ENCODE results near the gene APOL3.
A peak's percentile ranks its signal among the peaks of the same experiment; 100 is the strongest.
"Not testable (repeated sequence)": the region's sequence is repeated elsewhere in the genome, so short reads cannot be mapped to it uniquely, and the experiment has no call there.

Gene APOL3

DNA sequence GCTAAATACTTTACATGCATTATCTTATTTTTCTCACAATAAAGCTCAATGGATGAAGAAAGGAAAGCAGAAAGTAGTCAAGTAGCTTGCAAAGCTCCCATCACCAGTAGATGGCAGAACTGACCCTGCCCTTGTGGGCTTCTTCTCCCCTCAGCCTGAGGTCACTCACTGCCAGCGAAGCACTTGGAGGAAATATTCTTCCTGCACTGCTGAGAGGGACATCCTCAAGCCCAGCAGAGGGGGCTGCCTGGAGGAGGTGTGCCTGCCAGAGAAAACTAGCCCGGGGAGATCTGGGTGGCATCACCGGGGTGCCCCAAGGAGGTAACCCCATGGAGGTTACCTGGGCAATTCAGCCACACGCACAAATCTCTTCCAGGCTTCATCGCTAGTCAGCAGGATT is 34.4 kb upstream of the APOL3 start:
- no peak overlapping the region for H3K4me3 ChIP-seq
- peak overlapping the region in 1 of 21 experiments; percentile 34 for H3K27ac ChIP-seq

DNA sequence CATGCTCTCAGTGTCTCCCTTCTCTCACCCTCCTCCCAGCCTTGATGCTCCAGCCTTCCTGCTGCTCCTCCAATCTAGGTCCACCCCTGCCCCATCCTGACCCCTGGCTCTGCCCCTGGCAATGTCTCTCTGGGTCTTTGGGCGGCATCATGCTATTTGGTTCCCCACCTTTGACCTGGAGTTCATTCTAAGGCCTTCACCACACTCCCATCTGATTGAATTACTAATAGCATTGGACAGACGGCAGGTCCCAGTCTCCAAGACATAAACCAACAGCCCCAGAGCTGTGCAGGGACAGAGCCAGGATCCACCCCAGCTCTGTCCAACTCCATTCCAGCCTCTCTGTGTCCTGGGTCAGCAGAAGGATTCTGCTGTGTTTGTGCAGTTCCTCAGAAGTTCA is 33.8 kb upstream of the APOL3 start:
- Histone ChIP-seq H3K4me3 (no peak overlapping the region), H3K27ac (no peak overlapping the region)

DNA sequence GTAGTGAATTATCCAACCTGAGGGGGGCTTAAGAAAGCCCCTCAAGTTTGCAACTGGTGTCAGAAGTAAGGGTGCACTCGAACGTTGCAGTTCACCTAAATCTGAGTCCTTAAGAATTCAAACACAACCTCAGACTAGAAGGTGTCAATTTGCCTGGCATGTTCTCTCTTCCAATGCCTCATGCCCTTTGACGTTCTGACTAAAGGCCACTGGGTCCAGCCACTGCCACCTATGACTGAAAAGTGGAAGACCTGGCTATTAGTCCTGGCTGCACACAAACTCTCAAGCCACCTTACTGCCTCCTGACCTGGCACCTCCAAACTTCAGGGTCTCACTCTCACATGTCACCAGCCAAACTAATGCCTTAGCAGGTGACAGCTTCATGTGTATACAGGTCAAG is 33.0 kb upstream of the APOL3 start:
- no peak overlapping the region for H3K4me3 ChIP-seq
- H3K27ac ChIP-seq = peak overlapping the region in 1 of 21 experiments; percentile 14

DNA sequence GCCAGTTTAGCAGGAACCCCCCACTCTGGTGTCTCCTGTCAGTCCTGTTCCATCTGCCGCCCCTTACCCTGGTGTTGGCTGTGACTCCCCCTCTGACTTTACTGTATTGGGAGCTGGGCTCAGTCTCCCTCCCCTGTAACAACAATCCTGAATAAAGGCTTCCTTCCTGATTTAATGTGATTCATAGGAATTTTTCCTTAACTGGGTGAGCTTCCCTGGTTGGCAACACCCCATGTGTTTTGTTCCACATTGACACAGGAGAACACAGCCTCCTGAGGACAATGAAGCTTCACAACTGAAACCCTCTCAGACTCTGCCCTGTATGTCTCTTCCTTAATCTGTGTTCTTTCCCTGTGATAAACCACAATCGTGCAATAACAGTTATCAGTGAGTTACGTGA is 32.6 kb upstream of the APOL3 start:
- peak overlapping the region in 1 of 21 experiments; percentile 14 for H3K27ac ChIP-seq
- H3K4me3 ChIP-seq = no peak overlapping the region

DNA sequence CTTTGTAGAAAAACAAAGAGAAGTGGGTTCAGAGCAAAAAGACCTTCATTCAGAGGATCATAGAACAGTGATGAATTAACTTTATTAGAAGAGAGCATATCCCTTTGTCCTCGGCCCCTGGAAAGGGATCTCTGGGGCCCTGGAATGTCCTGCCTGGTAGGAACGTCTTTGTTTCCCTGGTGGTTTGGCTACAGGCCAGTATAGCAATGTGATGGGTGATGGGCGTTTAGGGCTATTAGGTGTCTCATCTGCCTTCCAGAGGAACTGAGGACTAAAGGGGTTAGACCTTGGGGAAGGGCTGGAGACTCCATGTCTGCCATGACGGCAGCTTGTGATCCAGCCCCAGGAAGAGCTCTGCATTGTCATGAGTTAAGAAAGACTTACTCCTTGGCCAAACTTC is 32.0 kb upstream of the APOL3 start:
- H3K4me3 ChIP-seq = no peak overlapping the region
- H3K27ac ChIP-seq = no peak overlapping the region

DNA sequence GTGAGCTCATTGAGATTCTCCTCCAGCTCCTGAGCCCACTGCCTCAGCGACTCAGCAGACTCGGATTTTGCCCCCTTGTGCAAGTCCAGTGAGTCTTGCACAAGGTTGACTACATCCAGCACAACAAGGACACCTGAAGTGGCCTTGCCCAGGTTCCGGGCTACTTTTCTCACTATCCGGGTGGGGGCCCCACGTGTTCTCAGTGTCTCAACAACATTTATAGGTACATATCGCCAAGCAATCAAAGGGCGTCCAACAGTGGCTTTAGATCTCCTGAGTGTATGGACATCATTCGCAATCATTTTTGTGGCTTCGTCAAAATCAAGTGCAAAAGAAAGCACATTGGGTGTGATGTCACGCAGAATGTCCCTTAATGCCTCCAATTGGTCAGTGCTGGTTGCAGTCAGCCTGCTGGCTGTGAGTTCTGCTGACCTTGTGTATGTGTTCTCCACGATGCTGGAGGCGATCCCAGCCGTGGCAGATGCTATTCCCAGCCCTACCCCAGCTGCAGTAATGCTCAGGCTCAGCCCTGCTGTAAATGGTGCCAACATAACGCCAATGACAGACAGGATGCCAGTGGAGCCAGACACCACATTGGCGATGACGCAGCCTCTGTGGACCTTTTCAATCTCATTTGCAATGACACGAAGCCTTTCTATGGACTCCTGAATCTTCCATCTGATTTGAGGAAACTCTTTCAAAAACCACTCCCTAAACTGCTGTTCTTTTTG is 30.7 kb upstream of the APOL3 start:
- Histone ChIP-seq H3K27ac (peak overlapping the region in 1 of 21 experiments; percentile 3), H3K4me3 (no peak overlapping the region)

DNA sequence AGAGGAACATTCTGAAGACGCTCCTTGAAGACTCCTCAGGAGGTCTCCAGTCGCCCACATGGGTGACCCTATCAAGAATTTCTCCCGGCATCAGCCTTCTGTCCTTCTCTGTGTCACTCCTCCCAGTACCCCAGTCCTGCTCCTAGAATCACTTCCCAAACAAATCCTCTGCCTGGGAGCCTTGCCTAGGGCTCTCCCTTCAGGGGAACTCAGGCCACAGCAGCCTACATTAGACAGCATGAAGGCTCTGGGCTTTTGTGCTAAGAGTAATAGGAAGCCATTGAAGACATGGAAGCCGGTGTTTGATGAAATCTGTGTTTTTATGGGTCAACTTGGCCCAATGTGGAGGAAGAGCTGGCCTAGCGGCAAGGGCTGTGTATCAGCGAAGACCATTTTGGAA is 27.3 kb upstream of the APOL3 start:
- H3K27ac ChIP-seq, H3K4me3 ChIP-seq: not testable (repeated sequence)

DNA sequence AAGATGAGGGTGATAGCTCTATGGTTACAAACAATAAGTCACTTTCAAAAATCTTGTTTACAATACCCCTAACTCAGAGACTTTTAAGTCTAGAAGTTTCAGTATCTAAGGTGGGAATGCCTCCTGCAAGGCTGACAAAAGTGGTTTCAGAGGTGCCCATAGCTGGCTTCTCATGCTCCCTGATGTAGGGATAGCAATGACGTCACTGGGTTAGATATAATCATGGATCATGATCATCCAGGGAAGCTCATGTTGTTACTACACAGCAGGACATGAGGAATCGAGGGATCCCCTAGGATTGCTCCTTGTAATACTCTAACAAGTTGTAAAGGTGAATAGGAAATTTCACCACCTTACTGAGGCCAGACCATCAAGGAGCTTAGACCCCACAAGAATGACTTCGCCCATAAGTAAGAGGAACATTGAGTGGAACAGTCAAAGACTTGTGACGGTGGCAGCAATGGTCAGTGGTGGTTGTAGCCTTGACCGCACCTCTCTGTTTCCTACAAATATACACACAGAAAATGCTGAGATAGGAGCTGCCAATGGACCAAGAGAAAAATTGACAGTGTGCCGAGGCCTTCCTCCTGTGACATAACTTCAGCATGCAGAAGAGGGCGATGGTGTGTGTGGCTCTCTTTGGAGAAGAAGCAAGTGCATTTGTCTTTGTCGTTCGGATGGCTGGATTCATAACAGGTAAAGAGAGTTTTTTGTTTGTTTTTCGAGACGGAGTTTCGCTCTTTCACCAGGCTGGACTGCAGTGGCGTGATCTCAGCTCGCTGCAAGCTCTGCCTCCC is 25.5 kb upstream of the APOL3 start:
- Histone ChIP-seq H3K4me3 (no peak overlapping the region), H3K27ac (no peak overlapping the region)

DNA sequence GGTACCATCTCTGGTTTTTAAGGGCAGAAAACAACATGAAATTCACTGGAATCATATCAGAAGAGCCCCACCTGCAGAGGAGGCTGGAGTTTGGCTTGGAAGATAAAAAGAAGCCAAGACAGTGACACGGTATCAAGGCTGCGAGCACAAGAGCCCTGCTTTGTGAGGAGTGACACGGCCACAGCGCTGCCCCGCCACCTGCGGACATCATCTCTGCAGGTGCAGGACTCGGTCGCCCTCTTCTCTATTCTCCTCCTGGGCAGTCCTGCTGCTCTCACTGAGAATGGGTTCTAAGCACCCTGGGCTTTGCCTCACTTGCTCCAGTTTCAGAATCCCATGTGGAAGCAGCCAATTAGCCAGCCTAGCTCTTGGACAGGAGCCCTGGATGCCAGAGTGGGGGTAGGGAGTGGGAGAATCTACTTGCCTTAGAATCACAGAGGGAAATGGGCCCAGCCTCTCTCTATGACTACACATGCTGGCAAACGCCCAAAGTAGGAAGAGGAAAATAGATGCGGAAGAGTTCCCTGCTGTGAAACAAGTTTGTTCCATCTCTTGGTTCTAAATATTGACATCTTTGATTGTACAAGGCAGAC is 24.0 kb upstream of the APOL3 start:
- Histone ChIP-seq H3K27ac (no peak overlapping the region), H3K4me3 (no peak overlapping the region)

DNA sequence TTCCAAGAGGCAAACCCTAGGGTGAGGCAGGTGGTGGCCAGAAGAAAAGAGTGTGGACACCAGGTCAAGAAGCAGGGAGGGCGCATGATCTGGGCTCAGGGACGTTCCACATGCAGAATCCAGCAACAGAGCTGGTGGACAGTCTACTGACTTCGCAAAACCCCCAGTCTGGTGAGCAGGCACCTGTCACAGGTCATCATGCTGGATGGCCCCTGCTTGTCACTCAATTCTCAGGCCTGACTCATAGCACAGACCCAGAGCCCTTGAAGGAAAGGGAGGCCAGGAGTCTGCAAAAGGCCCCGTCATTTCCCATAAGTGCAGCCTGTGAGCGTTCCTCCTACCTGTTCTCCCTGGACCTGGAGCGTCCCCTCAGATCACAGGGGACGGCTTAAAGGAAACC is 22.9 kb upstream of the APOL3 start:
- Histone ChIP-seq H3K4me3 (no peak overlapping the region), H3K27ac (no peak overlapping the region)

DNA sequence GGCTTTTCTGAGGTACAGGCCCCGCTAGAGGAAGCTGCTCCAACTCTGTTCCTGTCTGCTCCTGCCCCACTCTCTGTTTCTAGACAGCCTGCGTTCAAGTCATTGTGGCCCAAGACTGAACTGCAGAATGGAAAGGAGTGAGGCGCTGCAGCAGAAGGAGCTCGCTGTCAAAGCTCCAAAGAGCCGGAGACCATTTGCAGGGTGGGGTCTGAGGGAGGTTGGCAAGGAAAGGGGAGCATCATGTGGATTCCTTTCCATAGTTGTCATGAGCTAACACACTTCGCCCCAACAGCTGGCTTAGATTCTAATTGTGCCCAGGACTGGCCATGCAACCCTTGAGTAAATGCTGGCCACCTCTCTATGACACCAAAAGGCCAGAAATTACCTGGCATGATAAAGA is 22.3 kb upstream of the APOL3 start:
- no peak overlapping the region for H3K4me3 ChIP-seq
- H3K27ac ChIP-seq = no peak overlapping the region

DNA sequence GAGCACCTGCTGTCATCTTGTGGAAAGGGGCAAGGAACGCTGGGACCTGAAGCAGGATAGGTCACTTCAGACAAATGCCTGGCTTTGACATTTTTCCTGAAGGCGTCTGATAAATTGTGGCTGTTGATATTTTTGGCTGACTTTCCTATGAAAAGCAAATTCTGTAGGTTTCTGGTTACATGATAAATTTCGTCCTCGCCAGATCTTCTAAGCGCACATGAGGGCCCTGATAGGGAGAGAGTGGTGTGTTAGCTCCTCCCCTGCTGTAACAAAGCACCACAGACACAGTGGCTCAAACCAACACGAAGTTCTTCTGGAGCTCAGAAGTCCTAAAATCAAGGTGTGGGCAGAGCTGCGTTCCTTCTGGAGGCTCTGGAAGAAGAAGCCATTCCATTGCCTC is 21.5 kb upstream of the APOL3 start:
- H3K4me3 ChIP-seq = no peak overlapping the region
- H3K27ac ChIP-seq = no peak overlapping the region

DNA sequence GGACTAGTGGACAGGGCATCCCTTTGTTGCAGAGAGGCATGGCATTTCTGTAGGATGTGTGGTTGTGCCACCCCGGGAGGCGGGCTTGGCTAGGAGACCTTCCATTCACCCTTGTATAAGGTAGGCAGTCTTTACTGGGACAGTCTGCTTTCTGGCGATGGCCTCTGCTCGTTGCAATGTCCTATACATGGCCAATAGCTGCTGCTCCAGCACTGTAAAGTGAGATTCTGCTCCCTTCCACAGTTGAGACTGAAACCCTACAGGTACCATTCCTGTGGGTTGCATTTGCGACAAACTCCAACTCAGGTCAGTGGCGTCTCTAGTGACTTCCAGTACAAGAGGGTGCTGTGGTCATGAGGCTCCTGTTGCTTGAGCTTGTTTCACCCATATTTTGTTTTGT is 20.4 kb upstream of the APOL3 start:
- Histone ChIP-seq H3K27ac (no peak overlapping the region), H3K4me3 (no peak overlapping the region)

DNA sequence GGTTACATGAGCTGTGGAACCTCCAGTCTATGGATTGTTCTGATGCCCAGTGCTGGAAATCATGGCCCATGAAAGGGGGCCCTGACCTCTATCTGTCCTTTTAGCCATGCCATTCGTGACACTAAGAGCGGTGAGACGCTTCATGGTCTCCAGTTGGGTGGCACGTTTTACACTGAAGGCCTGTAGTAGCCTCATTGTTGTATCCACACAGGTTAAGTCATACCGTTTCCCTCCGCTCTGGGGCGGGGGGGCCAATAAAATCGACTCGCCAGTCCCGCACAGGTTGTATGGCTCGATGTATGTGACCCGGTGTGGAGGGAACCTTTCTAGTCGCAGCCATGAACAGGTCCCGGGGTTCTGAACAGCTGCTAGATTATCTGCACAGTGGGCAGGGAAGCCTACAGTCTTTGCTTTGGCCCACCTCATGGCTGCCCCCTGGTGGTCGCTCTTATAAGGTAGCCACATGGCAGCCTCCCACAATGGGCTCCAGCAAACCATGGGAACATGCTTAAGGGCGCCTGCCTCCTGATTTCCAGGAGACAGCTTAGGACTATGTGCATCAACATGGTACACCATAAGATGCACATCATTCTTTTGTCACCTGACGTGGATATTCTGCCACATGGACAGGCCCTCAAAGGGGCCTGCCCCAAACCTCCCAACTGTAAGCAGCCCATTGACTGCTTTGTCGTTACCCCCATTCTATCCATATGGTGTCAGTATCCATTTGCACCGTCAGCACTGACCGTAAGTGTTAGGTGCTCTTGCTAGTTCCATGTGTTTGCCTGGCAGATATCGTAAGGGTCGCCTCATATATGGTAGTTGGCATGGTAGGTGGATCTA is 19.7 kb upstream of the APOL3 start:
- no peak overlapping the region for H3K27ac ChIP-seq

DNA sequence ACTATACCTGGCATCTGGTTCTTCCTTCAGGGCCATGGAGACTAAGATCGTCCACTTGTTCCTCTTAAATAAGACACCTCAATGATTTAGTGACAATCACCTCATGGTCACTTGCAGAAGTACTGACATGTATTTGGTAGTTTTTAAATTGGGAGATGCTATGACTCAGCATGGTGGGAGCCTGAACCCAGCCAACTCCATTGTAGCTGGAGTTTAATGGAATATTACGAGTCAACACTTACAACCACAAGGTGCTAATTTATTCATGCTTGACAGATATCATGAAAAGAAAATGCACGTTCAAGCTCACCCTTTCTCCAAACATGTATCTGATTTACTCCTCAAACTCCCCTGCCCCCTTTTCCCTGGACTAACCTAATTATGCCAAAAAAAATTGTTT is 16.6 kb upstream of the APOL3 start:
- H3K27ac ChIP-seq = no peak overlapping the region
- no peak overlapping the region for H3K4me3 ChIP-seq

More for the DNA sequence above, 19.7 kb upstream of the APOL3 start:
- no peak overlapping the region for H3K4me3 ChIP-seq

DNA sequence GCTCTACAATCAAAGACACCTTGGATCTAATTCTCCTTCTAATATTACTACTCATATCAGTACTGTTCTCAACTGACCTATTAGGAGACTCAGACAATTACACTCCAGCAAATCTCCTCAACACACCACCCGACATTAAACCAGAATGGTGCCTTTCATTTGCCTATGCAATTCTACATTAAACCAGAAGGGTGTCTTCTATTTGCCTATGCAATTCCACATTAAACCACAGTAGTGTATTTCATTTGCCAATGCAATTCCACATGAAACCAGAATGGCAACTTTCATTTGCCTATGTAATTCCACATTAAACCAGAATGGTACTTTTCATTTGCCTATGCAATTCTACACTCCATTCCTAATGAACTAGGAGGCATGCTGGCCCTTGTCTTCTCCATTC is 15.3 kb upstream of the APOL3 start:
- H3K4me3 ChIP-seq = no peak overlapping the region
- no peak overlapping the region for H3K27ac ChIP-seq

DNA sequence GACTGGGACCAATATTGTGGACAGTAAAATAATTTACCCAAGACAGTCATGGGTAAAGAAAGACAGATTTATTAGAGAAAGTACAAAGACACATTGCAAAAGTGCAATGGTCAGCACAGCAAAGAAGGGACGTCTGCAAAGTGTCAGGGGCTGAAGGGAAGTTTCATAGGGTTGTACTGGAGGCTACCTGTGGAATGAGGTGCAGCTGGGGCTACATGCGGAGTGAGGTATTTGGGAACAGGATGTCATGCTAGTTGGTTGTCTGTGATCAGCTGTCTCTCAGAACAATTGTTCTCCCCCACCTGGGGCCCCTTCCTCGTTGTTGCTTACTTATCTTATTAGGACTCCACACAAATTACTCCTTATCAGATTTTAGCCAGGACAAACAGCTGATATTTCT is 11.4 kb upstream of the APOL3 start:
- Histone ChIP-seq H3K4me3 (no peak overlapping the region), H3K27ac (no peak overlapping the region)

DNA sequence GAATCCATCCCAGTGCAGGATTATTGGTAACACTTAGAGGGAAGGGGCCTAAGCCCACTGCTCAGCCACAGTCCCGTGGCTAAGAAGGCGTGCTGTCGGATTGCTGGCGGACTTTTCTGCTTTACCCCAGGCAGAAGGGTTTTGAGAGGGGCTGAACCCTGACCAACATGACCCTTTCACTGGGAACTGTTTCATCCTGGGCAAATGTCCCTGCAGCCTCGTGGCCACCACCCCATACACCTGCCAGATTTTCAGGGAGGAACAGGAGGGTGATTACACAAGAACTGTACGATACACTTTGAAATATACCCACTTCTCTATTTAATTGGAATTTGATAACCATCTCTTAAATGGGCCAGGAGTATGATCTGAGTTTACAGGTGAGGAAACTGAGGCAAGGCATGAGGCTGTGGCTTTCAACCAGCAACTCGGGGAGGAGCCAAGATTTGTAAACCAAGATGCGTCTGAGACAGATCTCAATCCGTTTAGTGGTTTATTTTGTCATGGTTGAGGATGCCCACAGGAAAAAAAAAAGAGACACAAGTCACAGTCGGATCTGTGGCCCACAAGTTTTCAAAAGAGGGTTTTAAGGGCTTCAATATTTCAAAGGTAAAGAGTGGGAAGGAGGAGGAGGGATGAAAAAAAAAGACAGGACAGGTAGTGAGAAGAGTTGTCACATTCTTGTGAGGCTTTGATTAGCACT is 6.1 kb upstream of the APOL3 start:
- Histone ChIP-seq H3K4me3 (no peak overlapping the region), H3K27ac (peak overlapping the region in 1 of 21 experiments; percentile 14)

DNA sequence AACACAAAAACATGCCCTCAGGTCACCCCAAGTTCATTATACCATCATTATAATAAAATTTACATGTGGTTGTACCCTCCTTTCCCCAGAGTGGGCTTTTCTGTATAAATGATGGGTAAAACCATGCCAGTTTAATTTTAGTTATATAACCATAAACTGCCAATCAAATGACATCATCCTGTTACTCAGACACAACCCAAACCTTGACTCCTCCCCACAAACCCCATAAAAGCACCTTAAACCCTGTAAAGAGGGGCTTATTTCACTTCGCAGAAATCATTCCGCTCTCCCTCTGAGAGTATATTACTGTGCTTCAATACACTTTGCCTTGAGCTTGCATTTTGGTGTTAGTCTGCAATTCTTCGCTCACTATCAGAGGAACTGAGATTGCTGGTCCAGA is 5.5 kb upstream of the APOL3 start:
- Histone ChIP-seq H3K4me3 (no peak overlapping the region), H3K27ac (peak overlapping the region in 1 of 21 experiments; percentile 94)

DNA sequence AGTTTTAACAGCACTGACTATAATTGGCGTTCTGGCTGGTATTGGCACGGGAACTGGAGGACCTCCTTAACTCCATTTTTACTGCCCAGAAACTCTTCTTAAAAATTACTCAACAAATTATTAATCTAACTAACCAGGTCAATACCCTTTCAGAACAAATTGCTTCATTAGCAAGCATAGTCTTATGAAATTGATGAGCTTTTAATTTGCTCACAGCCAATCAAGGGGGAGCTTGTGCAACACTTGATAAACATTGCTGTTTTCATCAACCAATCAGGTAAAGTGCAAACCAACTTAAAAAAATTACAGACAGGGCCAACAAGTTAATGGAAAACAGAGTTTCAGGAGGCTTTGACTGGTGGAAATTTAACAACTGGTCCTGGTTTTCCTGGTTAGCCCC is 4.6 kb upstream of the APOL3 start:
- Histone ChIP-seq H3K4me3 (no peak overlapping the region), H3K27ac (peak overlapping the region in 1 of 21 experiments; percentile 94)

All from skin epidermis (tissue), 12 donors.